GM12875 (cell line): ENCODE results near the gene DNAJC5G.

Experiments
- H3K4me3 ChIP-seq: one replicate; pipeline ENCODE4 v1.5.1; 2011; ENCODE audit warnings: low read depth, low read length, control low read depth
- CTCF ChIP-seq: IDR thresholded peaks from 2 replicates; pipeline ENCODE4 v1.5.1; 2011; ENCODE audit warnings: low read depth, mild to moderate bottlenecking, control low read depth, inconsistent platforms, low read length, moderate library complexity, borderline replicate concordance; ENCODE audit not compliant: insufficient read depth

The DNAJC5G gene

GRCh38 chr2:27308359-27308881 is 33.2 kb downstream of the DNAJC5G start, which contains the start of gene UCN:
UCN (minus strand) TSS chr2:27308445; CDS start chr2:27307895, 550 bp downstream.
- no peak for TF ChIP-seq CTCF
- H3K4me3 ChIP-seq: no peak within 1 kb of the TSS

GRCh38 chr2:27309651-27310050 is 34.4 kb downstream of the DNAJC5G start:
- TF ChIP-seq CTCF: no peak
- H3K4me3 ChIP-seq: no peak overlapping the region

- TF ChIP-seq CTCF: no peak
- no peak overlapping the region for H3K4me3 ChIP-seq
Observed at GRCh38 chr2:27312152-27312551, 36.9 kb downstream of the DNAJC5G start.

- H3K4me3 ChIP-seq: no peak overlapping the region
- no peak for TF ChIP-seq CTCF
Observed at GRCh38 chr2:27313882-27314645, 38.8 kb downstream of the DNAJC5G start.

- TF ChIP-seq CTCF: no peak
- no peak overlapping the region for H3K4me3 ChIP-seq
Observed at GRCh38 chr2:27314709-27315108, 39.5 kb downstream of the DNAJC5G start.

GRCh38 chr2:27315122-27315521 is 39.9 kb downstream of the DNAJC5G start:
- H3K4me3 ChIP-seq: no peak overlapping the region
- no peak for TF ChIP-seq CTCF
